HG02642 (cell line): ENCODE results near the gene CFL1.
"Not testable (repeated sequence)": the region's sequence is repeated elsewhere in the genome, so short reads cannot be mapped to it uniquely, and the experiment has no call there.

Experiments
- ATAC-seq: cut with Tn5 transposase; IDR thresholded peaks from one replicate; pipeline ENCODE4 v1.9.1; 2021; ENCODE audit warnings: mild to moderate bottlenecking; ENCODE audit not compliant: unreplicated experiment, poor library complexity

CFL1 gene

GRCh38 chr11:65857853-65858680, at the start of gene CFL1:
TSS of gene CFL1 (minus strand) at chr11:65858180. CDS start at chr11:65858099, 81 bp downstream.
- peak; percentile 55 for ATAC-seq

- ATAC-seq: no peak
Observed at GRCh38 chr11:65906602-65907001, 48.6 kb upstream of the CFL1 start.

GRCh38 chr11:65903715-65904114, 45.7 kb upstream of the CFL1 start:
- no peak for ATAC-seq

- no peak for ATAC-seq
Observed at GRCh38 chr11:65903068-65903481, 45.1 kb upstream of the CFL1 start.

GRCh38 chr11:65900899-65901180, 42.9 kb upstream of the CFL1 start:
- no peak for ATAC-seq

- peak; percentile 79 for ATAC-seq
Observed at GRCh38 chr11:65900125-65900898, 42.3 kb upstream of the CFL1 start, which contains the start of gene FOSL1. TSS of gene FOSL1 (minus strand) at chr11:65900388. CDS start at chr11:65900339, 49 bp downstream.

- peak; percentile 1 for ATAC-seq
Observed at GRCh38 chr11:65899356-65900124, 41.6 kb upstream of the CFL1 start.

GRCh38 chr11:65898656-65899355, 40.8 kb upstream of the CFL1 start:
- ATAC-seq: no peak

GRCh38 chr11:65897020-65897471, 39.1 kb upstream of the CFL1 start:
- ATAC-seq: no peak

- ATAC-seq: no peak
Observed at GRCh38 chr11:65896034-65896999, 38.3 kb upstream of the CFL1 start.

- no peak for ATAC-seq
Observed at GRCh38 chr11:65895482-65895981, 37.6 kb upstream of the CFL1 start.

- ATAC-seq: no peak
Observed at GRCh38 chr11:65894034-65894591, 36.1 kb upstream of the CFL1 start.

- ATAC-seq: no peak
Observed at GRCh38 chr11:65892661-65893317, 34.8 kb upstream of the CFL1 start.

- ATAC-seq: not testable (repeated sequence)
Observed at GRCh38 chr11:65892137-65892540, 34.2 kb upstream of the CFL1 start.

- no peak for ATAC-seq
Observed at GRCh38 chr11:65891219-65892136, 33.5 kb upstream of the CFL1 start.

GRCh38 chr11:65890324-65891218, 32.6 kb upstream of the CFL1 start, which contains the start of gene CCDC85B:
TSS of gene CCDC85B (plus strand) at chr11:65890673. CDS start at chr11:65890784, 111 bp downstream.
- peak; percentile 62 for ATAC-seq
